Measurements from ENCODE around the gene TBX6.

- TF ChIP-seq CTCF (IDR thresholded peaks at IDR 0.05) (no peak), ZFX (IDR thresholded peaks at IDR 0.05; ENCODE audit: borderline replicate concordance) (no peak)
Observed at GRCh38 chr16:30115238-30115637, 23.5 kb upstream of the TBX6 start.

All from 22Rv1 (cell line).